GM12892 (cell line): ENCODE results near the gene MEGF11.
"Not testable (repeated sequence)": the region's sequence is repeated elsewhere in the genome, so short reads cannot be mapped to it uniquely, and the experiment has no call there.

Experiments
- DNase-seq: peaks from one replicate; pipeline ENCODE4 v3.0.0; 2011; ENCODE audit not compliant: insufficient read length
- FAIRE-seq: peaks from 2 replicates; lab custom pipeline; 2011; peaks lifted over from hg19 to GRCh38; lab: Jason Lieb, UNC
- POLR2A ChIP-seq: IDR thresholded peaks from 2 replicates; pipeline ENCODE4 v1.6.1; 2011; ENCODE audit warnings: low read depth, low read length, control low read depth
- POLR2AphosphoS5 ChIP-seq: IDR thresholded peaks from 2 replicates; pipeline ENCODE4 v1.6.1; 2011; ENCODE audit warnings: low read depth, low read length, control low read depth
- TAF1 ChIP-seq: IDR thresholded peaks from 2 replicates; pipeline ENCODE4 v1.6.1; 2011; ENCODE audit warnings: low read depth, mild to moderate bottlenecking, control low read depth, low read length, borderline replicate concordance

Gene MEGF11

DNA sequence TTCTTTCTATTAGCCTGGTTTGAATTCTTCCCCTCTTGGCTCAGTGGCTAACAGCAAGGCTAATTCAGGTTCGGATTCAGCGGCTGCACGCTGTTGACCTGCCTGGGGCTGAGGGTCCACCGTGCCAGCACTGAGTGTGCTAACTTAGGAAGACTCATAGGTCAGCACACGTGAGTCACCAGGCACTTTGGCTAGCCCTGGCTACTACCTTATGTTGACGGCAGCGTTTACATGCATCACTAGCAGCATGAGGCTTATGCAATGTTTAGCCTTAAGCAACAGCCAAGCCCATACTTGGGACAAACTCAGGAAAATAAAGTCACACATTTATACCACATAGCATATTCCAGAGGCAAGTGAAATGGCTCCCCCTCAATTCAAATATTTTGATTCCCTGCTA lies 246.6 kb downstream of the MEGF11 start:
- DNase-seq (no peak), FAIRE-seq (no peak)
- TF ChIP-seq TAF1 (no peak), POLR2A (no peak), POLR2AphosphoS5 (no peak)

DNA sequence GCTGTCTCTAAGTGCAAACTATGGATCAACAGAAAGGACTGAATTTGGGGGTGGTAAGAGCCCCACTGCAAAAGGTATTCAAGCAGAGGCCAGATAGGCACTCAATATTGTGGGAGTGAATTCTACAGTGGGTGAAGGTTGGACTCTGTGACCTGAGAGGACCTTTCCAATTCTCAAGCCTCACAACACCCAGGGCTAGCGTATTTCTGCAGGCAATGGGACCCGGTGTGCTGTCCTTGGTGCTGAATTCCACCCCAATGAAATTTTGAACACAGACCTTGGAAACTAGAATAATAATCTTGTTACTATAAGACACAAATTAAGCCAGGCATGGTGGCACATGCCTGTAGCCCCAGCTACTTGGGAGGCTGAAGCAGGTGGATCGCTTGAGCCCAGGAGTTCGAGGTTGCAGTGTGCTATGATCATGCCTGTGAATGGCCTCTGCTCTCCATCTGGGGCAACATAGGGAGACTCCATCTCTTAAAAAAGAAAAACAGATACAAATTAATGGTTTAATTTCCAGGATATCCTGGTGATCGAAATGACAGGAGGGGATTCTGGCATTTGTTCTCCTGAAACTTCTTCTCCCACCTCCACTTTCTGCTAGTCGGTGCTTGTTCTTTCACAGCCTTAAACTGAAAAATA lies 248.8 kb downstream of the MEGF11 start:
- TF ChIP-seq POLR2AphosphoS5 (no peak), TAF1 (no peak), POLR2A (no peak)
- DNase-seq (no peak), FAIRE-seq (no peak)

DNA sequence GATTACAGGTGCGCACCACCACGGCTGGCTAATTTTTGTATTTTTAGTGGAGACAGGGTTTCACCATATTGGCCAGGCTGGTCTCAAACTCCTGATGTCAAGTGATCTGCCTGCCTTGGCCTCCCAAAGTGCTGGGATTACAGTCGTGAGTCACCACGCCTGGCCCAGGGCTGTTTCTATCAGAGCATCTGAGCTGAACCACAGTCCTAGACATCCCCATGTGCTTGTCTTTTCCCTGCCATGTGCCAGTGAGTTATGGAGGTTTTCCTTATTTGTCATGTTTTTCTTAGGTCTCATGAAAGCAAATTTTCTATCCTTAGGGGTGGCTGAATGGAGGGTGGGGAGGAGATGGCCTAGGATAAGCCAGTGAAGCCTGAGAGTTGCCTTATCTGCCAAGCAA lies 250.4 kb downstream of the MEGF11 start:
- DNase-seq, FAIRE-seq: not testable (repeated sequence)

DNA sequence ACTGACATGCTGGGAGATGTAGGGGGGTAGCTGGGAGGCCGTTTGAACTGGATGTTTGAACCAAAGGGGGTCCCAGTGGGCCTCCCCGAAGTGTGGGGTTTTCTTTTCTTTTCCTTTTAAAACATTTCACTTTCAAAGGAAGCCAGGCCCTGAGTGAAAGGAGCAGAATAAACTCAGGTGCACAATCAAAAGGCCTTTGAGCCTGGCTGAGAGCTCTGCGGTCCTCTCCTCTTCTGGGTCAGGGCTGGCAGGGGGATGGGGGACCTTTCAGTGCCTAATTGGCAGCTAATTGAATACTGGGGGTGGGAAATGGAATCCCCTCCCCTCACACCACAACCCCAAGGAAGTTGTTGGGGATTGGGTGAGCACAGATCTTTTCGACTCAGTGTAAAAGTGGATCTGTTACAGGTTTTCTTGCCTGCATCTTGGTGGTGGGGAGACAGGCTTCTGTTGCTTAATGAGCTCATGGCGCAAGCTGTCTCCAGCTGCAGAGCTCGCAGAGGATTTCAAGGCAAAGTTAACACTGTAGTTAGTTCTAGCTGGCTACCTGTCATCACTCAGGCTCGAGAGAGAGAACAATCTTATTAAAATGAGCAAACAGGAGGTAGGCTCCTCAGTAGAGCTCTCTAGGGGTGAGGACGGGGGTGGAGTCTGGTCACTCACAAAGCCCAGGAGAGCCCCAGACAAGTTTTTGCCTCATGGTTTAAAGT lies 251.7 kb downstream of the MEGF11 start:
- TF ChIP-seq POLR2AphosphoS5 (no peak), POLR2A (no peak), TAF1 (no peak)
- no peak for DNase-seq
- no peak for FAIRE-seq

DNA sequence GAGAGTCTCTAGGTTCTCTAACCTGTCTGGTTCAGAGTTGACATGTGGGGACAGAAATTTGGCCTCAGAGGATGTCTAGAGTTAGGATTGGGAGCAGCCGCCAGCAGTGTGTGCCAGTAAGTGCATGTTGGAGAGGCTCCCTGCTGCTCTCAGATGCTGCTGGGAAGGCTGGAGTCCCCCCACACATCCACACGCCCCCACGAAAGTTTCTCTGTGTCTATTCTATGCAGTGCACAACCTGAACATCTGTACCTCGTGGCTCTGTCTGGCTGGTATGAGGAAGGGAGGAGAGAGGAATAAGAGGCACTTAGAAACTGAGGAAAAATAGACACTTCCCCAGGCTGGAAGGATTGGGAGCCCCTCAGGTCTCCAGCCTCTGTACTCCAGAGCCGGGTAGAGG lies 252.5 kb downstream of the MEGF11 start:
- FAIRE-seq: no peak
- no peak for TF ChIP-seq POLR2AphosphoS5
- no peak for TF ChIP-seq POLR2A
- TF ChIP-seq TAF1: no peak
- no peak for DNase-seq

DNA sequence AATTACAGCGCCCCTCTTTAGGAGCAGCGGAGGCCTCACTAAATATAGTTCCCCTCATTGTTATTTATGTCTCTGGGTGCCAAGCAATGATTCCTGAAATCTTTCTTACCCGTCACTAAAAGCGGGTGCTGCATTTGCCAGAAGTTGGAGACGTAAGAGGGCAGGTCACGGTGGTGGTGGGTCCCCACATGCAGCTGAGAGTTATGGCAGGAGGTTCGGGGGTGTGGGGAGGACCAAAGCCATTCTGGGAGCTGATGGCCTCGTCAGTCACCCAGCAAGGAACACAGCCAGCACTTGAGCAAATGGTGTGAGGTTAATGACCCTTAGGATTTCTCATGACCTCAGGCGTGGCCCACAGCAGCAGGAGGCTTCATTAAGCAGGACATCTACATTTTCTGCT lies 255.1 kb downstream of the MEGF11 start:
- DNase-seq: no peak
- FAIRE-seq: no peak
- TF ChIP-seq POLR2AphosphoS5 (no peak), TAF1 (no peak), POLR2A (no peak)

DNA sequence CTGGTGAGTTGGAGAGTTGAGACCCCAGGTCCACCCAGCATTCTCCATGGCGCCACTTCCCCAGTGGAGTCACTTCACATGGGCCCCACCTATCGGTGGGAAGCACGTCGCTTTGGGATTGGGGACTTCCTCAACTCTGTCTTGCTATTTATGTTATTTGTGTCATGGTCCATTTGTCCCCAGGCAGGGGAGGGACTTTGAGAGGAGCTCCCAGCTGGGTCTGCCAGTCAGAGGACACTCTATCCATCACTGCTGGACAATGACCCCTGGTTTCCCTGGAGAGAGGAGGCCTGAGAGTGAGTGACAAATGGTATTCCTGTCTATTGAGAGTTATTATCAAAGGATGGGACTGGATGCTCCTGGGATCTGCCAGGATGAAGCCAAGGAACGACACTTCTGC lies 256.6 kb downstream of the MEGF11 start:
- DNase-seq: no peak
- TF ChIP-seq POLR2AphosphoS5 (no peak), TAF1 (no peak), POLR2A (no peak)
- FAIRE-seq: no peak

DNA sequence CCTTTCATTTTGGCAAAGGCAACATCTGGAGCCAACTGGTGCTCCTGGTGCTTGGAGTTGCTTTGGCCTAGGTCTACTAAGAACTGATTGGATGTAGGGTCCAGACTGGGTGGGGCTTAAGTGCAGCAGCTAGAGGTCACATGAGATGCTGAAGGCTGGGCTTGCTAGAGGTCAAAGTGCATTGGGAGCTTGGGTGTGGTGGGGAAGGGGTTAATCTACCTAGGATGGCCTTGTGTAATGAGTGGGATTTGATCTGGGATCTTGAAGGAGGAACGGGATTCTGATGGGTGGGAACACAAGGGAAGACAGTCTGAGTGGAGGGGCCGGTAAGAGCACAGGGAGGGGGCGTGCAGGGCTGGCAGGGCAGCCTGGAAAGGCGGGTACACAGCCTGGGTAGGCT lies 258.7 kb downstream of the MEGF11 start:
- FAIRE-seq: no peak
- TF ChIP-seq POLR2A (no peak), TAF1 (no peak), POLR2AphosphoS5 (no peak)
- DNase-seq: no peak

DNA sequence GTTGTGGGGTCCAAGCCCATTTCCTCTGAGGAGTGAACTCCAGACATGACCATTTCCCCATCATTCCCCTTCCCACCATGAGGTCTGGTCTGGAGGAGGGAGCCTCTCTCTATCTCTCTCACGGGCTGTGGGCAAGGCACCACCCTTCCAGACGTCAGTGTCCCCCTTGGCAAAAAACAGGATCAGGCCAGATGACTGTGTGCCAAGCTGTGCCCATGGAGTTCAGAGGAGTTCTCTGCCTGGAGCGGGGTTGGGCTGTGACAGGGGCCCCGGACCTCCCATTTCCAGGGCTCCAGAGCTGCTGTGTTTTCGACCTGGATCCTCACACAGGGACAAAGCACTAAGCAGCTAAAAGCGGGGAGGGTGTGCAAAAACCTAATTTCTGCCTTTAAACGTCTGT lies 259.8 kb downstream of the MEGF11 start:
- no peak for FAIRE-seq
- DNase-seq: no peak
- TF ChIP-seq POLR2A (no peak), POLR2AphosphoS5 (no peak), TAF1 (no peak)

DNA sequence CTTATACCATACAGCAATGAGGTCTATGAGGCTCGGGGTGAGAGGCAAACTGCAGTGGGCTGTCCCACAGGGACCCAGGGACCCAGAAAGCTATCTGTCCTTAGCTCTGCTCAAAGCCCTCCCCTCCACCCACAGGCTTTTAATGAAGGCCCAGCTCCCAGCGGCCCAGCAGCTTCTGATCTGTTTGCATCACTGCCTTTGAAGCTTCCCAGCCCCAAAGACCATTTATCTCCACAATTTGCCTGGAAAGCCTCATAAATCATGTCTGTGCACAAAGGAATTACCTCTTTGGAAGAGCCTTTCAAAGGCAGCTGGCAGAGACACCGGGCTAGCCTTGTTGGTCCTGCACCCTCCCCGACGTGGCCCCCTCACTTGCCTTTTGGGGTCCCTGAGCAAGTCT lies 260.3 kb downstream of the MEGF11 start:
- no peak for FAIRE-seq
- TF ChIP-seq POLR2A (no peak), POLR2AphosphoS5 (no peak), TAF1 (no peak)

DNA sequence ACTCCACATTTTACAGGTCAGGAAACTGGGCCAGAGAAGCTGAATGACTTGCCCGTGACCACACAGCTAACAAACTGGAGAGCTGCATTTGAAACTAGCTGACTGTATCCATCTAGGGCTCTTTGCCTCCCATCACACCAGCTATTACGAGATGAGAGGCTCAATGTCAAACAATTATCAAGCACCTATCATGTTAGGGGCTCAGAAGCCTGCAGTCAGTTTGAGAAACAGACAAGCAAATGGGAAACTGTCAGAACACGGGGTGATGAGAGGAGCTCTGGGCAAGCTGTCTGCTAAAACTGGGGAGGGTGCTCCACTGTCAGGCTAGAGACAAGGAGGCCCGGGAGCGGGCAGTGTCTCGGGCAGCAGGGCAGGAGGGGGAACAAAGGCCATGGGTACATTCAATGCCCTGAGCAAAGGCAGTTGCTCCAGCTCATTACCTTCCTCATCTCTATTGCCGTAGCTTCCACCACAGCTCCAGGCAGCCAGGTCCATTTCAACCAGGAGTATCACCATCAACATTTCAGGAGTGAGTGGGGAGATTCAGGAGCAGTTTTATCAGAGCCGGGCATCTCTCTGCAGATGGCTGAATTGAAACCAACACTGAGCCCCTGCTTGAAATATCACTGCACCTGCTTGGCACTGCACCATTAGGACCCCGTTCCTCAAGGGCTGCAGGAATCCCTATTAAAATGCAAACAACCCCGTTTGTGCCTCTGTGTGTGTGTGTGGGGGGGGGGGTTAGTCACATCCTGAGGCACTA lies 261.6 kb downstream of the MEGF11 start:
- FAIRE-seq: no peak
- TF ChIP-seq POLR2A: no peak
- no peak for TF ChIP-seq TAF1
- TF ChIP-seq POLR2AphosphoS5: no peak
- DNase-seq: no peak

More for the DNA sequence above, 260.3 kb downstream of the MEGF11 start:
- DNase-seq: no peak

DNA sequence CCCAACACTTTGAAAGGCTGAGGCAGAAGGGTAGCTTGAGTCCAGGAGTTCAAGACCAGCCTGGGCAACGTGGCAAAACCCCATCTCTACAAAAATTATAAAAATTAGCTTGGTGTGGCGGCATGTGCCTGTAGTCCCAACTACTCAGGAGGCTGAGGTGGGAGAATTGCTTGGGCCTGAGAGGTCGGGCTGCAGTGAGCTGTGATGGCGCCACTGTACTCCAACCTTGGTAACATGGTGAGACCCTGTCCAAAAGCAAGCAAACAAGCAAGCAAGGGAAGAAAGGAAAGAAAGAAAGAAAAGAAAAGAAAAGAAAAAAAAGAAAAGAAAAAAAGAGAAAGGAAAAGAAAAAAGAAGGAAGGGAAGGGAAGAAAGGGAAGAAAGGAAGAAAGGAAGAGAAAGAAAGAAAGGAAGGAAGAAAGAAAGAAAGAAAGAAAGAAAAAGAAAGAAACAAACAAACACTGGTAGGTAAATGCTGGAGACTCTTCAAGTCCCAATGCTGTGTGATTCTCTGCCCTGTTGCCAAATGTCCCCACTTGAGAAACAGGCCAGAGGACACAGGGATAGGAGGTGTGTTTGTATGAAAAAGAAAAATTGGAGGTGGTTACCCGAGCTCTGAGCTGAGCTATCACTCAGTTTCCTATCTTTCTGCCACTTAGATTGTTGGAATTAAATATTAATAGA lies 263.1 kb downstream of the MEGF11 start:
- DNase-seq: no peak
- FAIRE-seq: no peak

More for the DNA sequence above, 263.1 kb downstream of the MEGF11 start:
- TF ChIP-seq POLR2A (no peak), TAF1 (no peak), POLR2AphosphoS5 (no peak)
